IMR-90 (cell line): Measurements from ENCODE around the gene SHISAL1. TPM values are rescaled to one million over a fixed set of nuclear protein-coding genes. Genes with fewer than 3 reads are reported as not detected.

ENCODE experiments used
- ATAC-seq: fragments of 200-7000 bp; cut with Tn5 transposase; 2 replicates; pipeline ENCODE4 v1.9.1; 2020; ENCODE audit warnings: low read depth, mild to moderate bottlenecking, moderate library complexity
- BruUV-seq: library from RNA; stranded (reverse); fragments of 400-500 nt; replicated peaks from 2 replicates; lab custom pipeline; 2021; lab: Mats Ljungman, UMichigan
- CTCF ChIA-PET: fragments of 300-600 bp; formaldehyde crosslinking; extraction: SDS; loops from one replicate; lab custom pipeline; 2021; ENCODE audit warnings: antibody characterized with exemption; lab: Yijun Ruan, JAX
- POLR2A ChIA-PET: fragments of 300-600 bp; sonication (Branson Sonifier 250); formaldehyde crosslinking; loops from one replicate; lab custom pipeline; 2022; ENCODE audit warnings: antibody characterized with exemption; ENCODE audit not compliant: unreplicated experiment; lab: Charles Lee
- DNase-seq: peaks from one replicate; pipeline ENCODE4 v3.0.0; 2013
- H2AFZ ChIP-seq: replicated peaks from 2 replicates; pipeline ENCODE3; 2013; ENCODE audit warnings: low read length, mild to moderate bottlenecking; ENCODE audit not compliant: poor library complexity
- H2AK5ac ChIP-seq: 2 replicates; pipeline ENCODE4 v1.6.1; 2013; ENCODE audit warnings: low read depth, low read length, inconsistent platforms
- H2AK9ac ChIP-seq: replicated peaks from 2 replicates; pipeline ENCODE3; 2013; ENCODE audit warnings: mild to moderate bottlenecking, low read depth, low read length, moderate library complexity; ENCODE audit not compliant: poor library complexity
- H2BK120ac ChIP-seq: 2 replicates; pipeline ENCODE4 v1.6.1; 2013; ENCODE audit warnings: low read depth, low read length, inconsistent platforms
- H2BK15ac ChIP-seq: 3 replicates; pipeline ENCODE4 v1.6.1; 2013; ENCODE audit warnings: low read depth, low read length, inconsistent platforms
- H2BK20ac ChIP-seq: 2 replicates; pipeline ENCODE4 v1.6.1; 2013; ENCODE audit warnings: low read depth, mild to moderate bottlenecking, inconsistent platforms, low read length, moderate library complexity
- H2BK5ac ChIP-seq: 2 replicates; pipeline ENCODE4 v1.6.1; 2013; ENCODE audit warnings: mild to moderate bottlenecking, low read depth, low read length, inconsistent platforms; ENCODE audit not compliant: poor library complexity, severe bottlenecking
- H3K14ac ChIP-seq: replicated peaks from 2 replicates; pipeline ENCODE4 v1.6.1; 2013; ENCODE audit warnings: low read depth, low read length, inconsistent platforms
- H3K18ac ChIP-seq: 2 replicates; pipeline ENCODE4 v1.6.1; 2013; ENCODE audit warnings: low read depth, low read length, control low read depth
- H3K23ac ChIP-seq: 2 replicates; pipeline ENCODE4 v1.6.1; 2013; ENCODE audit warnings: low read depth, low read length, inconsistent platforms
- H3K27ac ChIP-seq: 2 replicates; pipeline ENCODE4 v1.5.1; 2013; ENCODE audit warnings: mild to moderate bottlenecking, control low read depth, low read length; ENCODE audit not compliant: insufficient read depth
- H3K27me3 ChIP-seq: 2 replicates; pipeline ENCODE4 v1.6.1; 2013; ENCODE audit warnings: low read length; ENCODE audit not compliant: control insufficient read depth, insufficient read depth
- H3K36me3 ChIP-seq: 2 replicates; pipeline ENCODE4 v1.6.1; 2013; ENCODE audit warnings: low read length, mixed read lengths; ENCODE audit not compliant: control insufficient read depth, insufficient read depth
- H3K4ac ChIP-seq: 2 replicates; pipeline ENCODE4 v1.6.1; 2013; ENCODE audit warnings: low read depth, low read length, inconsistent platforms
- H3K4me1 ChIP-seq: 2 replicates; pipeline ENCODE4 v1.6.1; 2013; ENCODE audit warnings: low read length, mixed read lengths; ENCODE audit not compliant: control insufficient read depth, insufficient read depth
- H3K4me2 ChIP-seq: 2 replicates; pipeline ENCODE4 v1.6.1; 2013; ENCODE audit warnings: low read depth, mild to moderate bottlenecking, control low read depth, low read length, moderate library complexity
- H3K4me3 ChIP-seq: 2 replicates; pipeline ENCODE4 v1.5.1; 2013; ENCODE audit warnings: low read depth, mild to moderate bottlenecking, control low read depth, low read length, moderate library complexity; ENCODE audit not compliant: insufficient read depth
- H3K56ac ChIP-seq: 2 replicates; pipeline ENCODE4 v1.6.1; 2013; ENCODE audit warnings: low read length, inconsistent platforms; ENCODE audit not compliant: insufficient read depth; ENCODE audit errors: extremely low read depth
- H3K79me1 ChIP-seq, 2 experiments: 2 replicates each; pipeline ENCODE4 v1.6.1; 2013; ENCODE audit warnings: low read length in 2 of 2, inconsistent platforms in 1 of 2, low read depth in 1 of 2
- H3K9ac ChIP-seq: 2 replicates; pipeline ENCODE4 v1.6.1; 2013; ENCODE audit warnings: low read depth, low read length, control low read depth
- H3K9me1 ChIP-seq: 2 replicates; pipeline ENCODE4 v1.6.1; 2013; ENCODE audit warnings: low read length, inconsistent platforms; ENCODE audit not compliant: insufficient read depth
- H3K9me3 ChIP-seq: 2 replicates; pipeline ENCODE4 v1.6.1; 2013; ENCODE audit warnings: low read length; ENCODE audit not compliant: control insufficient read depth, insufficient read depth
- H4K20me1 ChIP-seq: 2 replicates; pipeline ENCODE4 v1.6.1; 2013; ENCODE audit warnings: low read length, inconsistent platforms; ENCODE audit not compliant: insufficient read depth
- H4K5ac ChIP-seq: 2 replicates; pipeline ENCODE4 v1.6.1; 2013; ENCODE audit warnings: mild to moderate bottlenecking, low read depth, low read length, control low read depth
- H4K8ac ChIP-seq, 2 experiments: 2 replicates each; pipeline ENCODE4 v1.6.1; 2013; ENCODE audit warnings: low read depth in 2 of 2, low read length in 2 of 2, control low read depth in 1 of 2, inconsistent platforms in 1 of 2
- H4K91ac ChIP-seq: 2 replicates; pipeline ENCODE4 v1.6.1; 2013; ENCODE audit warnings: low read depth, low read length, inconsistent platforms; ENCODE audit not compliant: insufficient read depth
- BHLHE40 ChIP-seq: fragments of 150-350 bp; IDR thresholded peaks from 2 replicates; pipeline ENCODE4 v1.6.1; 2016; ENCODE audit warnings: mild to moderate bottlenecking, low read depth, low read length
- CHD1 ChIP-seq: IDR thresholded peaks from 2 replicates; pipeline ENCODE4 v1.6.1; 2012; ENCODE audit warnings: low read depth, low read length, improper control_type of control experiment
- FOS ChIP-seq: fragments of 150-350 bp; IDR thresholded peaks from 2 replicates; pipeline ENCODE4 v1.6.1; 2016; ENCODE audit warnings: low read depth, low read length
- MAZ ChIP-seq: IDR thresholded peaks from 2 replicates; pipeline ENCODE4 v1.6.1; 2012; ENCODE audit warnings: low read depth, mild to moderate bottlenecking, low read length, improper control_type of control experiment, moderate library complexity, borderline replicate concordance
- MXI1 ChIP-seq: IDR thresholded peaks from 2 replicates; pipeline ENCODE4 v1.6.1; 2012; ENCODE audit warnings: low read depth, mild to moderate bottlenecking, low read length, moderate library complexity, borderline replicate concordance
- POLR2A ChIP-seq: IDR thresholded peaks from 2 replicates; pipeline ENCODE4 v1.6.1; 2012; ENCODE audit warnings: mild to moderate bottlenecking, low read depth, low read length
- RCOR1 ChIP-seq: IDR thresholded peaks from 2 replicates; pipeline ENCODE4 v1.6.1; 2012; ENCODE audit warnings: mild to moderate bottlenecking, low read length, improper control_type of control experiment; ENCODE audit not compliant: insufficient replicate concordance
- RFX5 ChIP-seq: IDR thresholded peaks from 2 replicates; pipeline ENCODE4 v1.8.0; 2012; ENCODE audit warnings: low read depth, mild to moderate bottlenecking, low read length, moderate library complexity
- SMC3 ChIP-seq: fragments of 150-350 bp; IDR thresholded peaks from 2 replicates; pipeline ENCODE4 v1.6.1; 2016; ENCODE audit warnings: low read depth, mild to moderate bottlenecking, antibody characterized with exemption, low read length, moderate library complexity
- WGBS, 2 experiments: methylation state at CpG; one replicate each; pipeline versions ENCODE4 v1.1.5 to v1.1.7; 2013; ENCODE audit warnings: missing lambda C conversion rate in 2 of 2; ENCODE audit not compliant: insufficient read length in 1 of 2; ENCODE audit errors: extremely low coverage in 2 of 2; 5-methylcytosine and 5-hydroxymethylcytosine counted together
- dilution Hi-C: fragments of 300-500 bp; cut with HindIII; formaldehyde crosslinking; loops from one replicate; pipeline ENCODE4 v1.14.3; 2018; ENCODE audit warnings: low sequenced_read_pairs; ENCODE audit not compliant: unreplicated experiment
- in situ Hi-C: fragments of 300-500 bp; cut with MboI; formaldehyde crosslinking; loops from 3 replicates; pipeline ENCODE4 v1.14.3; 2019; ENCODE audit warnings: low sequenced_read_pairs, inconsistent platforms, mixed read lengths
- intact Hi-C: fragments of 100-400 bp; cut with micrococcal nuclease; formaldehyde crosslinking; loops from 2 replicates; pipeline ENCODE4 v1.10.0; 2022
- polyA plus RNA-seq, 3 experiments: library from polyadenylated mRNA; depleted of rRNA; stranded (reverse); fragments of >200 nt; gene quantifications; 2 replicates each; pipeline ENCODE4 v1.2.3, GENCODE V29; 2012; ENCODE audit warnings: low replicate concordance in 1 of 3
- total RNA-seq: library from RNA; depleted of rRNA; stranded (reverse); fragments of >200 nt; gene quantifications from 2 replicates; pipeline ENCODE4 v1.2.3, GENCODE V29; 2012
- TF ChIP-seq, protein P1 (sequence below): fragments of 150-350 bp; IDR thresholded peaks from 2 replicates; pipeline ENCODE4 v1.6.1; 2016; ENCODE audit warnings: low read depth, mild to moderate bottlenecking, low read length, moderate library complexity, borderline replicate concordance
- TF ChIP-seq, protein P2 (sequence below): fragments of 150-350 bp; IDR thresholded peaks from 2 replicates; pipeline ENCODE4 v1.6.1; 2017; ENCODE audit warnings: mild to moderate bottlenecking, antibody characterized with exemption, low read length, low read depth

The SHISAL1 gene
- total and polyA plus RNA-seq, 2 of the 4 experiments (the other 2 are of a cell fraction) = 1.0 to 1.4 TPM

- no TSS peak for BruUV-seq
- H3K9ac ChIP-seq = no peak overlapping the region
- no peak overlapping the region for H3K23ac ChIP-seq
- H3K18ac ChIP-seq = no peak overlapping the region
- H3K27me3 ChIP-seq = no peaks in the 10 kb centered on the region; the same call in none of the 2 replicates
- no peak overlapping the region for H2BK120ac ChIP-seq
- H3K4me3 ChIP-seq = no peak overlapping the region
- H2AK9ac ChIP-seq = no peak overlapping the region
- no peaks in the 10 kb centered on the region for H3K9me3 ChIP-seq
- H2BK15ac ChIP-seq = no peak overlapping the region
- H2AFZ ChIP-seq = no peak overlapping the region
- intact Hi-C loops = no loop called here
- 65% methylated on average over 7 of the region's 17 CpGs; no CpG with 5 or more reads in 1 of the 2 experiments for WGBS, 2 experiments
- ATAC-seq (no peak), DNase-seq (no peak)
- H3K14ac ChIP-seq = no peak overlapping the region
- H3K4ac ChIP-seq = no peak overlapping the region
- H3K4me2 ChIP-seq = no peak overlapping the region
- H4K8ac ChIP-seq = no peak overlapping the region
- H4K20me1 ChIP-seq = no peaks in the 10 kb centered on the region
- no peak overlapping the region for H4K91ac ChIP-seq
- no peak overlapping the region for H2BK20ac ChIP-seq
- dilution Hi-C loops = no loop called here
- ChIA-PET POLR2A (no interaction called here), CTCF (no interaction called here)
- no peak overlapping the region for H3K56ac ChIP-seq
- no peaks in the 10 kb centered on the region for H3K79me1 ChIP-seq
- no peak overlapping the region for H2AK5ac ChIP-seq
- no peak for TF ChIP-seq RCOR1
- TF ChIP-seq MAZ = no peak
- TF ChIP-seq, protein P1, sequence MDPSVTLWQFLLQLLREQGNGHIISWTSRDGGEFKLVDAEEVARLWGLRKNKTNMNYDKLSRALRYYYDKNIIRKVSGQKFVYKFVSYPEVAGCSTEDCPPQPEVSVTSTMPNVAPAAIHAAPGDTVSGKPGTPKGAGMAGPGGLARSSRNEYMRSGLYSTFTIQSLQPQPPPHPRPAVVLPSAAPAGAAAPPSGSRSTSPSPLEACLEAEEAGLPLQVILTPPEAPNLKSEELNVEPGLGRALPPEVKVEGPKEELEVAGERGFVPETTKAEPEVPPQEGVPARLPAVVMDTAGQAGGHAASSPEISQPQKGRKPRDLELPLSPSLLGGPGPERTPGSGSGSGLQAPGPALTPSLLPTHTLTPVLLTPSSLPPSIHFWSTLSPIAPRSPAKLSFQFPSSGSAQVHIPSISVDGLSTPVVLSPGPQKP = no peak
- no peak for TF ChIP-seq CHD1
- no peak for TF ChIP-seq RFX5
- TF ChIP-seq BHLHE40 = no peak
- TF ChIP-seq, protein P2, sequence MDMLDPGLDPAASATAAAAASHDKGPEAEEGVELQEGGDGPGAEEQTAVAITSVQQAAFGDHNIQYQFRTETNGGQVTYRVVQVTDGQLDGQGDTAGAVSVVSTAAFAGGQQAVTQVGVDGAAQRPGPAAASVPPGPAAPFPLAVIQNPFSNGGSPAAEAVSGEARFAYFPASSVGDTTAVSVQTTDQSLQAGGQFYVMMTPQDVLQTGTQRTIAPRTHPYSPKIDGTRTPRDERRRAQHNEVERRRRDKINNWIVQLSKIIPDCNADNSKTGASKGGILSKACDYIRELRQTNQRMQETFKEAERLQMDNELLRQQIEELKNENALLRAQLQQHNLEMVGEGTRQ = no peak
- no peak for TF ChIP-seq MXI1
- no peak for TF ChIP-seq POLR2A
- no peak for TF ChIP-seq SMC3
- no peak for TF ChIP-seq FOS
- H3K27ac ChIP-seq = no peak overlapping the region
- no peaks in the 10 kb centered on the region; the same call in 1 of the 2 replicates for H3K36me3 ChIP-seq
- no peaks in the 10 kb centered on the region for H3K4me1 ChIP-seq
- no peak overlapping the region for H4K5ac ChIP-seq
- in situ Hi-C loops = no loop called here
- H2BK5ac ChIP-seq = no peak overlapping the region
- no peaks in the 10 kb centered on the region for H3K9me1 ChIP-seq
Observed at GRCh38 chr22:44242946-44243724, 69.6 kb downstream of the SHISAL1 start.
